PC-3 (cell line): ENCODE data around the gene PIGU. TPM values are rescaled to one million over a fixed set of nuclear protein-coding genes. Genes with fewer than 3 reads are reported as not detected.

ENCODE experiments used
- ATAC-seq: fragments of 200-7000 bp; cut with Tn5 transposase; 2 replicates; pipeline ENCODE4 v1.9.1; 2020; ENCODE audit warnings: mild to moderate bottlenecking, moderate library complexity
- BruUV-seq: library from RNA; stranded (reverse); fragments of 400-500 nt; replicated peaks from 2 replicates; lab custom pipeline; 2021; lab: Mats Ljungman, UMichigan
- CTCF ChIA-PET: fragments of 300-600 bp; sonication (Branson Sonifier 250); formaldehyde crosslinking; loops from one replicate; lab custom pipeline; 2022; ENCODE audit warnings: antibody characterized with exemption; lab: Charles Lee
- POLR2A ChIA-PET: fragments of 300-600 bp; sonication (Branson Sonifier 250); formaldehyde crosslinking; loops from one replicate; lab custom pipeline; 2022; ENCODE audit warnings: antibody characterized with exemption; ENCODE audit not compliant: unreplicated experiment; lab: Charles Lee
- DNase-seq: peaks from one replicate; pipeline ENCODE4 v3.0.0-alpha.2; 2015
- H2AFZ ChIP-seq: fragments of 300-600 bp; sonication (generic); 2 replicates; pipeline ENCODE4 v1.6.0; 2016; ENCODE audit warnings: antibody characterized with exemption, low read length
- H3F3A ChIP-seq: fragments of 300-600 bp; sonication (generic); one replicate; pipeline ENCODE4 v1.6.0; 2017; ENCODE audit warnings: antibody characterized with exemption, low read length, control low read depth, mild to moderate bottlenecking; ENCODE audit not compliant: unreplicated experiment
- H3K27ac ChIP-seq: fragments of 300-600 bp; sonication (generic); 2 replicates; pipeline ENCODE4 v1.5.1; 2016; ENCODE audit warnings: mild to moderate bottlenecking, low read length
- H3K27me3 ChIP-seq: fragments of 300-600 bp; sonication (generic); 2 replicates; pipeline ENCODE4 v1.6.1; 2016; ENCODE audit warnings: low read length, mixed read lengths
- H3K36me3 ChIP-seq: fragments of 300-600 bp; sonication (generic); 2 replicates; pipeline ENCODE4 v1.6.1; 2016; ENCODE audit warnings: low read depth, mixed run types, low read length, mixed read lengths
- H3K4me1 ChIP-seq: fragments of 300-600 bp; sonication (generic); 2 replicates; pipeline ENCODE4 v1.5.1; 2016; ENCODE audit warnings: low read length; ENCODE audit not compliant: insufficient read depth
- H3K4me2 ChIP-seq: fragments of 300-600 bp; sonication (generic); 2 replicates; pipeline ENCODE4 v1.6.0; 2016; ENCODE audit warnings: low read length
- H3K4me3 ChIP-seq: fragments of 300-600 bp; sonication (generic); 2 replicates; pipeline ENCODE4 v1.5.1; 2016; ENCODE audit warnings: mild to moderate bottlenecking, low read length, mixed read lengths
- H3K79me2 ChIP-seq: fragments of 300-600 bp; sonication (generic); 2 replicates; pipeline ENCODE4 v1.6.1; 2017; ENCODE audit warnings: low read length, mixed read lengths
- H3K9ac ChIP-seq: fragments of 300-600 bp; sonication (generic); 2 replicates; pipeline ENCODE4 v1.6.0; 2016; ENCODE audit warnings: mild to moderate bottlenecking, low read length
- H3K9me2 ChIP-seq: fragments of 300-600 bp; sonication (generic); replicated peaks from 2 replicates; pipeline ENCODE4 v1.6.1; 2016; ENCODE audit warnings: mixed run types, low read length, mixed read lengths
- H3K9me3 ChIP-seq: fragments of 300-600 bp; sonication (generic); 2 replicates; pipeline ENCODE4 v1.6.1; 2016; ENCODE audit warnings: low read length, mixed read lengths
- H4K20me1 ChIP-seq: fragments of 300-600 bp; sonication (generic); 2 replicates; pipeline ENCODE4 v1.6.1; 2016; ENCODE audit warnings: low read length, mixed read lengths
- CTCF ChIP-seq: fragments of 300-600 bp; sonication (generic); conservative IDR thresholded peaks from 2 replicates; pipeline ENCODE4 v1.5.1; 2017; ENCODE audit warnings: antibody characterized with exemption, low read depth, mild to moderate bottlenecking, low read length
- EZH2 ChIP-seq: fragments of 300-600 bp; sonication (generic); IDR thresholded peaks from one replicate; pipeline ENCODE4 v1.6.1; 2017; ENCODE audit warnings: antibody characterized with exemption, mild to moderate bottlenecking, low read length; ENCODE audit not compliant: unreplicated experiment
- EZH2phosphoT487 ChIP-seq: fragments of 300-600 bp; sonication (generic); IDR thresholded peaks from 2 replicates; pipeline ENCODE4 v1.6.1; 2018; ENCODE audit warnings: mild to moderate bottlenecking, antibody characterized with exemption, low read length, borderline replicate concordance
- intact Hi-C: fragments of 100-400 bp; cut with micrococcal nuclease; formaldehyde crosslinking; loops from 2 replicates; pipeline ENCODE4 v1.9.0; 2023
- total RNA-seq: library from RNA; depleted of rRNA; stranded (reverse); fragments of >200 nt; gene quantifications from 2 replicates; pipeline ENCODE4 v1.2.3, GENCODE V29; 2014

The PIGU gene
- total RNA-seq, 1 experiment from 2014 or later = 24.5 TPM

DNA sequence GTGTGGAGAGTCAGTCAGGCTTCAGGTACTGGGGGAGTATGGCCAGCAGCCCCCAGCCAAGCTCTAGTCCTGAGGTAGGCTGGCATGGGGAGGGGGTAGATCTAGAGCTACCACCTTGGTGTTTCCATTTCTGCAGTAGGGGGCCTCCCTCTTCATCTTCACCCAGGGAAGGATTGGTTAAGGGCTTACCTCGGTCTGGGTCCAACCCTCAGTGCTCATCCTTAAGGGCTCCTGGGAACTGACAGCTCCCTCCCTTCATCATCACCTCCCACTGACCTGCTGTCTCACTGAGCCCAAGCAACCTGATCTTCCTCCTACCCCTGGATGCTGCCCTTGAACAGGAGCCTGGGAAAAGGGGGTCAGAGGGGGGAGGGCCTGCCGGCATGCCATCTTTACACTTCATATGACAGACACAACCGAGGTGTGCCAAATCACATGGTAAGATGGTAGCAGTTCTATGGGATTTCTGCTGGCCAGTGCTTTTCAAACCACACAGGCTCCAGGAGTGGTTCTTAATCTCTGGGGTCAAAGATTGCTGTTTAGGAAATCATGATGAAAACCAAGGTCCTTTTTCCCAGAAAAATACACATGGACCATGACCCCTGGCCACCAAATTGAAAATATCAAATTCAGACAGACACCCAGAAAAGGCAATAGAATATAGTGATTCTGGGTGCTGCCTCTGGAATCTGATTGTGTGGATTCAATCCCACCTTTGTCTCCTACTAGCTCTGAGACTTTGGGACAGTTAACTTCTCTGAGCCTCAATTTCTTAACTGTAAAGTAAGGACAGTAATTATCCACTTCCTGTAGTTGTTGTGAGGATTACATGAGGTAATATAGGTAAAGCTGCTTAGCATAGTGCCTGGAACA is 30.3 kb upstream of the PIGU start:
- ChIA-PET CTCF (interaction anchor here (0.8 to 1.3 kb wide), 2 partner anchors 85 to 128 kb away, joined by 3 to 4 read pairs; no protein-coding TSS in a partner anchor), POLR2A (no interaction called here)
- ATAC-seq (no peak), DNase-seq (no peak)
- H3K4me1 ChIP-seq = peaks cover 17% of the 10 kb centered on the region
- no peaks in the 10 kb centered on the region for H3K79me2 ChIP-seq
- no peak overlapping the region for H2AFZ ChIP-seq
- no peak overlapping the region for H3K4me2 ChIP-seq
- H3K9me2 ChIP-seq = no peaks in the 10 kb centered on the region
- no peaks in the 10 kb centered on the region for H3K27me3 ChIP-seq
- no peaks in the 10 kb centered on the region for H3K9me3 ChIP-seq
- no TSS peak for BruUV-seq
- no peak overlapping the region for H3K27ac ChIP-seq
- no peak overlapping the region for H3K4me3 ChIP-seq
- no peak for TF ChIP-seq EZH2
- no peak for TF ChIP-seq EZH2phosphoT487
- no peak for TF ChIP-seq CTCF
- intact Hi-C loops = no loop called here
- H3K9ac ChIP-seq = no peak overlapping the region
- H4K20me1 ChIP-seq = no peaks in the 10 kb centered on the region
- H3K36me3 ChIP-seq = no peaks in the 10 kb centered on the region
- H3F3A ChIP-seq = no peaks in the 10 kb centered on the region

DNA sequence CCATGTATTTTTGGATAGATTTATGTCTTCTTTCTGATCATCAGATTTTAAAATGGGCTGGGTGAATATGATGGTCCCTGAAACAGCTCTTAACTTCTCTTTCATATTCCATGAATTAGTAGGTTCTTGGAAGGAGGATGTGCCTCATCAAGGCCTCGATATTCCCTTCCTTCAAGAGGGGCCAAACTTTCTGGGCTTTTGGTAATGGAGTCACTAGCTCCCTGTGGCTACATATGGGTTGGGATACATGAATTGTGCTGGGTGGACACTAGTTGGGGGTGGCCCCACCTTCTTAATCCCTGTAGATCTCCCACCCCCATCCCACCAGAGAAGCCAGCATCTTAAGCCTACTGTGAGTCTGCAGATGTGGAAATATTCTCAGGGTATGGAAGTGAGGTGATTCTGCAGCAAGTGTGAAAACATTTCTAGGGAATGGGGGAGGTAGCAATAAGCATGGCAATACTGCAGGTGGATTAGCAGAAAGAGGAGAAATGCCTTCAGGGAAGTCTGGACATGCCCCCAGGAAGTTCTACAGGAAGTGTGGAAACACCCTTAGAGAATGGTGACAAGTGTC is 29.5 kb upstream of the PIGU start:
- Histone ChIP-seq H2AFZ (no peak overlapping the region), H3K79me2 (no peaks in the 10 kb centered on the region), H3K9me2 (no peaks in the 10 kb centered on the region), H3K4me2 (no peak overlapping the region), H3K27ac (no peak overlapping the region), H3K4me1 (peaks cover 23% of the 10 kb centered on the region), H4K20me1 (no peaks in the 10 kb centered on the region), H3K27me3 (no peaks in the 10 kb centered on the region), H3K9me3 (no peaks in the 10 kb centered on the region), H3K9ac (no peak overlapping the region), H3K36me3 (no peaks in the 10 kb centered on the region), H3F3A (no peaks in the 10 kb centered on the region), H3K4me3 (no peak overlapping the region)
- ATAC-seq (no peak), DNase-seq (no peak)
- intact Hi-C loops = no loop called here
- TF ChIP-seq EZH2 = no peak
- no peak for TF ChIP-seq CTCF
- TF ChIP-seq EZH2phosphoT487 = no peak
- BruUV-seq = no TSS peak
- CTCF ChIA-PET = interaction anchor here (0.6 to 1.4 kb wide), 2 partner anchors 39 to 127 kb away, joined by 3 to 10 read pairs; no protein-coding TSS in a partner anchor
- POLR2A ChIA-PET = no interaction called here
